HG03108 (cell line): ENCODE results near the gene MOXD1.
A peak's percentile ranks its signal among the peaks of the same experiment; 100 is the strongest.
"Not testable (repeated sequence)": the region's sequence is repeated elsewhere in the genome, so short reads cannot be mapped to it uniquely, and the experiment has no call there.

Experiments
- ATAC-seq: cut with Tn5 transposase; IDR thresholded peaks from one replicate; pipeline ENCODE4 v1.9.1; 2021; ENCODE audit warnings: moderate library complexity; ENCODE audit not compliant: unreplicated experiment

Gene MOXD1

GRCh38 chr6:132285004-132285780, 116.1 kb downstream of the MOXD1 start:
- no peak for ATAC-seq

- ATAC-seq = no peak
These were observed 118.6 kb downstream of the MOXD1 start for GRCh38 chr6:132282696-132283095.

GRCh38 chr6:132280436-132280835, 120.8 kb downstream of the MOXD1 start:
- no peak for ATAC-seq

- peak; percentile 90 for ATAC-seq
These were observed 121.6 kb downstream of the MOXD1 start for GRCh38 chr6:132279592-132280139.

- no peak for ATAC-seq
These were observed 126.0 kb downstream of the MOXD1 start for GRCh38 chr6:132275066-132275970.

- no peak for ATAC-seq
These were observed 128.5 kb downstream of the MOXD1 start for GRCh38 chr6:132272776-132273175.

GRCh38 chr6:132270726-132271402, 130.4 kb downstream of the MOXD1 start:
- no peak for ATAC-seq

GRCh38 chr6:132268666-132269065, 132.6 kb downstream of the MOXD1 start:
- not testable (repeated sequence) for ATAC-seq

GRCh38 chr6:132268209-132268608, 133.1 kb downstream of the MOXD1 start:
- no peak for ATAC-seq

- no peak for ATAC-seq
These were observed 135.7 kb downstream of the MOXD1 start for GRCh38 chr6:132265451-132266097.

GRCh38 chr6:132264021-132264500, 137.2 kb downstream of the MOXD1 start:
- ATAC-seq = no peak

GRCh38 chr6:132261354-132261753, 139.9 kb downstream of the MOXD1 start:
- ATAC-seq = no peak

- no peak for ATAC-seq
These were observed 142.2 kb downstream of the MOXD1 start for GRCh38 chr6:132259070-132259469.

- no peak for ATAC-seq
These were observed 143.7 kb downstream of the MOXD1 start for GRCh38 chr6:132257561-132257960.

- ATAC-seq = no peak
These were observed 144.8 kb downstream of the MOXD1 start for GRCh38 chr6:132256457-132256856.

GRCh38 chr6:132253906-132254305, 147.4 kb downstream of the MOXD1 start:
- no peak for ATAC-seq

- no peak for ATAC-seq
These were observed 148.1 kb downstream of the MOXD1 start for GRCh38 chr6:132253211-132253610.

- ATAC-seq = no peak
These were observed 149.2 kb downstream of the MOXD1 start for GRCh38 chr6:132252113-132252512.

GRCh38 chr6:132251711-132252110, 149.6 kb downstream of the MOXD1 start:
- no peak for ATAC-seq

- ATAC-seq = no peak
These were observed 153.7 kb downstream of the MOXD1 start for GRCh38 chr6:132247381-132248159.
